ENCODE data around the gene MEDAG. TPM values are rescaled to one million over a fixed set of nuclear protein-coding genes. Genes with fewer than 3 reads are reported as not detected.

The MEDAG gene
- total RNA-seq, 4 donors from 2014 or later: 10.3 to 15.9 (median 14.8) TPM

DNA sequence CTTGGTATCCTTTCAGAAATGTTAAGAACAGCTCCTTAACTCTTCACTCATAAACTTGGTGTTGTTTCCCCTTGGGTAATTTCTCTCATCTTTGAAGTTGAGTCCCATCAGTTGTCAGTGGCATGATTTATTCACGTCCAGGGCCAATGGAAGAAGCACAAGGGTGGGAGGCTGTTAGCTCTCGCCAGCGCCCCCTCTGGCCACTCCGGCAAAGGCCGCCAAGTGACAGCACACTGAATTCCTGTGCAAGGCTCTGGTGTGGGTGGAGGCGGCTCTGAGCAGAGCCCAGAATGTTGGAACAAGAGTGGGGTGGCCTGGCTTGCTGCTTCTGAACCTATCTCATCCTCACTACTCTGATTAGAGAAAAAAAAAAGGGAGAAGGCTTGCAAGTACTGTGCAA is 13.1 kb upstream of the MEDAG start:
- Histone ChIP-seq H3K9me3 (no peaks in the 10 kb centered on the region), H3K4me3 (no peak overlapping the region), H3K27me3 (peaks cover 4% of the 10 kb centered on the region), H3K4me1 (peaks cover 7% of the 10 kb centered on the region), H3K36me3 (no peaks in the 10 kb centered on the region), H3K27ac (no peak overlapping the region)
- TF ChIP-seq EP300 (IDR thresholded peaks at IDR 0.05) (no peak), POLR2AphosphoS5 (IDR thresholded peaks at IDR 0.05) (no peak), POLR2A (IDR thresholded peaks at IDR 0.05) (no peak)
- TF ChIP-seq, protein P1, sequence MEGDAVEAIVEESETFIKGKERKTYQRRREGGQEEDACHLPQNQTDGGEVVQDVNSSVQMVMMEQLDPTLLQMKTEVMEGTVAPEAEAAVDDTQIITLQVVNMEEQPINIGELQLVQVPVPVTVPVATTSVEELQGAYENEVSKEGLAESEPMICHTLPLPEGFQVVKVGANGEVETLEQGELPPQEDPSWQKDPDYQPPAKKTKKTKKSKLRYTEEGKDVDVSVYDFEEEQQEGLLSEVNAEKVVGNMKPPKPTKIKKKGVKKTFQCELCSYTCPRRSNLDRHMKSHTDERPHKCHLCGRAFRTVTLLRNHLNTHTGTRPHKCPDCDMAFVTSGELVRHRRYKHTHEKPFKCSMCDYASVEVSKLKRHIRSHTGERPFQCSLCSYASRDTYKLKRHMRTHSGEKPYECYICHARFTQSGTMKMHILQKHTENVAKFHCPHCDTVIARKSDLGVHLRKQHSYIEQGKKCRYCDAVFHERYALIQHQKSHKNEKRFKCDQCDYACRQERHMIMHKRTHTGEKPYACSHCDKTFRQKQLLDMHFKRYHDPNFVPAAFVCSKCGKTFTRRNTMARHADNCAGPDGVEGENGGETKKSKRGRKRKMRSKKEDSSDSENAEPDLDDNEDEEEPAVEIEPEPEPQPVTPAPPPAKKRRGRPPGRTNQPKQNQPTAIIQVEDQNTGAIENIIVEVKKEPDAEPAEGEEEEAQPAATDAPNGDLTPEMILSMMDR (IDR thresholded peaks at IDR 0.05): peak; percentile 26 to 63
- DNase-seq (ENCODE audit: low spot score in 2 of 2): peak; percentile 87 to 89
- 42% methylated on average over 6 of the region's 6 CpGs for WGBS

DNA sequence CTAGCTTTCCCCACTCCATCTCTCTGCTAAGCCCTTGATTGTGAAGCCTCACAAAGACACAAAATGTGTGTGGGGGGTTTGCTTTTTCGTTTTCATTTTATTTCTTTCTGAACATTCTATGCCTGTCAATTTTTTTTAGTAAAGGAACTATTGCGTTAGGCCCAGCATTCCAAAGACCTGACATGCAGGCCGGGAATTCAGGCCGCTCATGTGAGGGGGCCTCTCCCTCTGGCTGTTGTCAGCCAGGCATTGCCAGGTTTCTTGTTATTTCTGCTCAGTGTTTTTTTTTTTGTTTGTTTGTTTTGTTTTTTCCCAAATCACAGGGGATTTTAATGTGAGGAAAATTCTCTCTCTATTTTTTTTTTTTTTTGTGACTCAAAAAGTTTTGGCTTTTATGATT is 10.3 kb upstream of the MEDAG start:
- Histone ChIP-seq H3K9me3 (no peaks in the 10 kb centered on the region), H3K27me3 (peaks cover 4% of the 10 kb centered on the region), H3K4me3 (no peak overlapping the region), H3K36me3 (no peaks in the 10 kb centered on the region), H3K27ac (peak overlapping the region; percentile 81), H3K4me1 (peaks cover 21% of the 10 kb centered on the region)
- DNase-seq (ENCODE audit: low spot score in 2 of 2): peak in 1 of 2 donors; percentile 89
- 62% methylated on average over 4 of the region's 4 CpGs for WGBS
- TF ChIP-seq, protein P1 (IDR thresholded peaks at IDR 0.05): no peak
- TF ChIP-seq POLR2AphosphoS5 (IDR thresholded peaks at IDR 0.05) (peak in 2 of 3 donors; percentile 38 to 60), EP300 (IDR thresholded peaks at IDR 0.05) (no peak), POLR2A (IDR thresholded peaks at IDR 0.05) (no peak)

DNA sequence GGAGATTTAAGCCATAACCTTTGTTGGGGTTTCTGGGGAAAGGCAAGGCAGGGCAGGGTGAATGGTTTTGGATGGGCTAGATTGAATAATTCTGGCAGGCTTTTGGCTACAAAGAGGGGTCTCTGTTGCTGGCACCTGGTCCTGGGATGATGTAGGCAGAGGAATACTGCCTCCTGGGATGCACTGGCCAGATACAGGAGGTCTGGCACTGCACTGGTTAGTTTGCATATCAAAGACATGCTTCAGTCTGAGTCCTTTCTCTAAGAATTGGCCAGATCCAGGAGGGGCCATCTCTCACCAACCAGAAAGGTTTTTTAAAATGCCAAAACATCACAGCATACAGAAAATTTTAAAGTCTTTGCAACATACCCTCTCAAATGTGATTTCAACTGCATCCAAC is 8.0 kb upstream of the MEDAG start:
- no peak for DNase-seq (ENCODE audit: low spot score in 2 of 2)
- H3K4me3 ChIP-seq: no peak overlapping the region
- peaks cover 4% of the 10 kb centered on the region for H3K27me3 ChIP-seq
- peaks cover 21% of the 10 kb centered on the region for H3K4me1 ChIP-seq
- TF ChIP-seq POLR2A (IDR thresholded peaks at IDR 0.05) (no peak), POLR2AphosphoS5 (IDR thresholded peaks at IDR 0.05) (no peak), EP300 (IDR thresholded peaks at IDR 0.05) (no peak)
- TF ChIP-seq, protein P1 (IDR thresholded peaks at IDR 0.05): no peak
- H3K36me3 ChIP-seq: no peaks in the 10 kb centered on the region
- H3K9me3 ChIP-seq: no peaks in the 10 kb centered on the region
- H3K27ac ChIP-seq: peak overlapping the region; percentile 76

DNA sequence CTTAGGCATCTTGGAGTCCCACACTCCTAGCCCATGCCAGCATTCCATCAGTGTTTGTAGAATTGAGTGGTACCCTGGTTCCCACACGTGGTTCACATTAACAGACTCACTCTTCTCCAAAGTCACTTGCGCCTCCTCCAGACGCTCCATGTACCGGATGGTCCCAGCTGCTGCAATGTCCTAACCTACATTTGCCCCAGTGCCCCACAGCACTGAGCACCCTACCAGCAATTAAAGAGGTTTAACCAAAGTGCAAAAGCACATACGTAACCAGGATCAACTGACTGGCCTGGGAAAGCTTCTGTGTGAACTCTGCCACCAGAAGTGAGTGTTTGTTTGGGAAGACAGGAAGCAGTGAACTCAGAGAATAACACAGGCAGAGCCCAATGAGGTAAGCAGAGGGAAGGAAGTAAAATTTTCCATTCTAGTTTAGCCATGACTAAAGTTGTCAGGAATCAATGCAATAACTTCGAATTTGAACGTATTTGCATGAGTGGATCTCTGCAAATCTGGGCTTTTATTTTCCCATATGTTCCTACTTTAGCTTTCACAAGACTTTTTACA is 7.3 kb upstream of the MEDAG start:
- TF ChIP-seq EP300 (IDR thresholded peaks at IDR 0.05) (no peak), POLR2AphosphoS5 (IDR thresholded peaks at IDR 0.05) (peak in 2 of 3 donors; percentile 27 to 76), POLR2A (IDR thresholded peaks at IDR 0.05) (no peak)
- TF ChIP-seq, protein P1 (IDR thresholded peaks at IDR 0.05): no peak
- 55% methylated on average over 7 of the region's 7 CpGs for WGBS
- peak in 1 of 2 donors; percentile 74 for DNase-seq (ENCODE audit: low spot score in 2 of 2)

DNA sequence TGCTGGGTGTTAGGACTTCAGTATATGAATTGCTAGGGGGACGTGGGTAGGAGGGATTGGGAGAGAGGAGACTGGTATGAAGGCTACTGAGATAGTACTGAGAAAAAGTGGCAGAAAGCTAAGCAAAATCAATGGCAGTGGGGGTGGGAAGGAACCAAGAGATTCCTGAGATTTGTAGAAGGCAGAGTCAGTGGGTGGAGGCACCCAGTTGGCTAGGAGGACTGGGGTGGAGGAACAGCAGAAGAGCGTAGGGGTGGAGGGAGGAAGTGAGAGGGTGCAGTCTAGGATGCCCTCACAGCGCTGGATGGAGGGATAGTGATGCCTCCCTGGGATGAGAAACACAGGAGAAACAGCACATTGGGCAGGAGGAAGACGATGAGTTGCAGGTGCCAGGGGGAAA is 5.6 kb upstream of the MEDAG start:
- no peak overlapping the region for H3K27ac ChIP-seq

More for the DNA sequence above, 7.3 kb upstream of the MEDAG start:
- H3K27ac ChIP-seq: peak overlapping the region; percentile 76
- H3K36me3 ChIP-seq: no peaks in the 10 kb centered on the region
- peaks cover 3% of the 10 kb centered on the region for H3K27me3 ChIP-seq
- no peaks in the 10 kb centered on the region for H3K9me3 ChIP-seq
- H3K4me3 ChIP-seq: no peak overlapping the region
- peaks cover 21% of the 10 kb centered on the region for H3K4me1 ChIP-seq

More for the DNA sequence above, 5.6 kb upstream of the MEDAG start:
- 75% methylated on average over 4 of the region's 4 CpGs for WGBS
- Histone ChIP-seq H3K27me3 (peaks cover 7% of the 10 kb centered on the region), H3K9me3 (no peaks in the 10 kb centered on the region), H3K4me1 (peaks cover 18% of the 10 kb centered on the region), H3K4me3 (no peak overlapping the region), H3K36me3 (no peaks in the 10 kb centered on the region)
- TF ChIP-seq, protein P1 (IDR thresholded peaks at IDR 0.05): no peak
- TF ChIP-seq EP300 (IDR thresholded peaks at IDR 0.05) (no peak), POLR2AphosphoS5 (IDR thresholded peaks at IDR 0.05) (no peak), POLR2A (IDR thresholded peaks at IDR 0.05) (no peak)
- no peak for DNase-seq (ENCODE audit: low spot score in 2 of 2)

Measured in suprapubic skin (tissue), 4 donors.